ENCODE results near the gene RTN4RL2.
A peak's percentile ranks its signal among the peaks of the same experiment; 100 is the strongest.

GRCh38 chr11:57515332-57516060, 55.2 kb downstream of the RTN4RL2 start, which contains the start of gene SLC43A1:
- TF ChIP-seq CTCF (IDR thresholded peaks at IDR 0.05; ENCODE audit: poor library complexity, severe bottlenecking): no peak
- TF ChIP-seq MXI1 (conservative IDR thresholded peaks at IDR 0.05; ENCODE audit: poor library complexity, severe bottlenecking): no peak
- TF ChIP-seq EZH2 (IDR thresholded peaks at IDR 0.05; ENCODE audit: borderline replicate concordance, insufficient read depth, low read length, poor library complexity, severe bottlenecking): peak; percentile 13
